Sigmoid colon (tissue), 7 donors: Measurements from ENCODE around the gene TMED6. TPM values are rescaled to one million over a fixed set of nuclear protein-coding genes. Genes with fewer than 3 reads are reported as not detected.

Experiments used
- DNase-seq: peaks from one replicate; pipeline ENCODE4 v3.0.0-alpha.2; 2019
- H3K27ac ChIP-seq, 4 donors: fragments of 200-600 bp; sonication (generic); one replicate each; pipeline ENCODE4 v1.5.1; 2016 to 2019; ENCODE audit warnings: mild to moderate bottlenecking in 1 of 4
- H3K27me3 ChIP-seq, 3 donors: fragments of 200-600 bp; sonication (generic); one replicate each; pipeline ENCODE4 v1.5.1; 2019; ENCODE audit warnings: mild to moderate bottlenecking in 1 of 3
- H3K36me3 ChIP-seq, 4 donors: fragments of 200-600 bp; sonication (generic); one replicate each; pipeline ENCODE4 v1.5.1; 2016 to 2019
- H3K4me1 ChIP-seq, 4 donors: fragments of 200-600 bp; sonication (generic); one replicate each; pipeline ENCODE4 v1.5.1; 2017 to 2019
- H3K4me3 ChIP-seq, 4 donors: fragments of 200-600 bp; sonication (generic); one replicate each; pipeline ENCODE4 v1.5.1; 2017 to 2019; ENCODE audit warnings: mild to moderate bottlenecking in 2 of 4, moderate library complexity in 1 of 4
- H3K9me3 ChIP-seq, 4 donors: fragments of 200-600 bp in 3 of 4; sonication (generic) in 3 of 4; one replicate each; pipeline versions ENCODE4 v1.5.1 to v1.6.1; 2013 to 2019
- CTCF ChIP-seq, 4 experiments: fragments of 450-650 bp in 3 of 4; fragments of 200-600 bp in 1 of 4; IDR thresholded peaks; one replicate each; pipeline ENCODE4 v1.5.1; 2016 to 2019; ENCODE audit warnings: antibody characterized with exemption in 4 of 4, mild to moderate bottlenecking in 3 of 4, moderate library complexity in 2 of 4
- EP300 ChIP-seq, 4 donors: sonication (generic); formaldehyde crosslinking; IDR thresholded peaks; one replicate each; pipeline ENCODE4 v1.6.1; 2017; ENCODE audit warnings: antibody characterized with exemption in 4 of 4
- POLR2A ChIP-seq, 2 donors: fragments of 450-650 bp; IDR thresholded peaks; one replicate each; pipeline ENCODE4 v1.6.1; 2016; ENCODE audit warnings: antibody characterized with exemption in 2 of 2, mild to moderate bottlenecking in 2 of 2, moderate library complexity in 2 of 2
- POLR2AphosphoS5 ChIP-seq, 4 donors: sonication (generic); formaldehyde crosslinking; IDR thresholded peaks; one replicate each; pipeline ENCODE4 v1.6.1; 2017; ENCODE audit warnings: antibody characterized with exemption in 4 of 4
- WGBS, 2 donors: extraction: QIAGEN DNeasy Blood & Tissue Kit; methylation state at CpG; one replicate each; pipeline ENCODE4 v1.1.7; 2013; 5-methylcytosine and 5-hydroxymethylcytosine counted together
- intact Hi-C: fragments of 100-400 bp; cut with DNase I; formaldehyde crosslinking; loops from one replicate; pipeline ENCODE4 v1.15.1; 2023
- polyA plus RNA-seq, 3 donors: library from polyadenylated mRNA; stranded (reverse); fragments of 200-250 nt; gene quantifications; one replicate each; pipeline ENCODE4 v1.2.3, GENCODE V29; 2013
- total RNA-seq, 4 donors: library from RNA; depleted of rRNA; stranded (reverse); fragments of >200 nt; gene quantifications; one replicate each; pipeline ENCODE4 v1.1.0, GENCODE V29; 2016
- donor health status: healthy with polysubstance abuse.
- donor health status: Bipolar disorder and iron deficiency.
- donor health status: healthy.

Gene TMED6
- total and polyA plus RNA-seq, 7 donors = 4.2 to 4.6 TPM; not detected in 5

GRCh38 chr16:69322343-69322742, 29.2 kb downstream of the TMED6 start:
- no peak overlapping the region for H3K4me3 ChIP-seq
- TF ChIP-seq CTCF (IDR thresholded peaks at IDR 0.05) (no peak), POLR2AphosphoS5 (IDR thresholded peaks at IDR 0.05) (no peak), EP300 (IDR thresholded peaks at IDR 0.05) (no peak), POLR2A (IDR thresholded peaks at IDR 0.05) (no peak)
- peaks cover 53 to 93% (median 67%) of the 10 kb centered on the region in 4 donors for H3K36me3 ChIP-seq
- peaks cover 0 to 20% (median 16%) of the 10 kb centered on the region in 4 donors for H3K4me1 ChIP-seq
- DNase-seq = no peak
- H3K9me3 ChIP-seq = no peaks in the 10 kb centered on the region
- H3K27me3 ChIP-seq = no peaks in the 10 kb centered on the region
- 93 to 94% methylated on average over 7 of the region's 7 CpGs for WGBS, 2 donors
- intact Hi-C loops = no loop called here
- H3K27ac ChIP-seq = no peak overlapping the region

GRCh38 chr16:69321080-69321479, 30.5 kb downstream of the TMED6 start:
- intact Hi-C loops = no loop called here
- Histone ChIP-seq H3K36me3 (peaks cover 58 to 99% (median 80%) of the 10 kb centered on the region in 4 donors), H3K4me3 (no peak overlapping the region), H3K27me3 (no peaks in the 10 kb centered on the region), H3K4me1 (peaks cover 0 to 9% (median 5%) of the 10 kb centered on the region in 4 donors), H3K27ac (no peak overlapping the region), H3K9me3 (no peaks in the 10 kb centered on the region)
- peak; percentile 44 for DNase-seq
- no peak for TF ChIP-seq EP300 (IDR thresholded peaks at IDR 0.05)
- no peak for TF ChIP-seq POLR2A (IDR thresholded peaks at IDR 0.05)
- no peak for TF ChIP-seq CTCF (IDR thresholded peaks at IDR 0.05)
- TF ChIP-seq POLR2AphosphoS5 (IDR thresholded peaks at IDR 0.05) = no peak
- 94% methylated on average over 22 of the region's 22 CpGs for WGBS, 2 donors

GRCh38 chr16:69320740-69321073, 30.9 kb downstream of the TMED6 start:
- H3K4me1 ChIP-seq = peaks cover 0 to 6% (median under 1%) of the 10 kb centered on the region in 4 donors
- TF ChIP-seq EP300 (IDR thresholded peaks at IDR 0.05) (no peak), CTCF (IDR thresholded peaks at IDR 0.05) (no peak), POLR2AphosphoS5 (IDR thresholded peaks at IDR 0.05) (no peak), POLR2A (IDR thresholded peaks at IDR 0.05) (no peak)
- intact Hi-C loops = no loop called here
- peaks cover 62 to 99% (median 84%) of the 10 kb centered on the region in 4 donors for H3K36me3 ChIP-seq
- no peaks in the 10 kb centered on the region for H3K9me3 ChIP-seq
- WGBS, 2 donors = 93% methylated on average over 13 of the region's 13 CpGs
- DNase-seq = peak; percentile 46
- H3K27ac ChIP-seq = no peak overlapping the region
- no peak overlapping the region for H3K4me3 ChIP-seq
- no peaks in the 10 kb centered on the region for H3K27me3 ChIP-seq

- Histone ChIP-seq H3K27ac (no peak overlapping the region), H3K4me1 (peaks cover 0 to 5% (median 0%) of the 10 kb centered on the region in 4 donors), H3K9me3 (no peaks in the 10 kb centered on the region), H3K36me3 (peaks cover 62 to 99% (median 85%) of the 10 kb centered on the region in 4 donors), H3K27me3 (no peaks in the 10 kb centered on the region), H3K4me3 (no peak overlapping the region)
- TF ChIP-seq POLR2AphosphoS5 (IDR thresholded peaks at IDR 0.05) (peak in 1 of 4 donors; percentile 5), EP300 (IDR thresholded peaks at IDR 0.05) (no peak)
- peak; percentile 55 for DNase-seq
- 92 to 93% methylated on average over 30 of the region's 30 CpGs for WGBS, 2 donors
- intact Hi-C loops = no loop called here
Observed at GRCh38 chr16:69319826-69320739, 31.5 kb downstream of the TMED6 start.

GRCh38 chr16:69319381-69319780, 32.2 kb downstream of the TMED6 start:
- DNase-seq = peak; percentile 43
- intact Hi-C loops = no loop called here
- WGBS, 2 donors = 93 to 94% methylated on average over 9 of the region's 9 CpGs

More at GRCh38 chr16:69319381-69319780, 32.2 kb downstream of the TMED6 start:
- Histone ChIP-seq H3K27ac (no peak overlapping the region), H3K36me3 (peaks cover 62 to 99% (median 78%) of the 10 kb centered on the region in 4 donors), H3K27me3 (no peaks in the 10 kb centered on the region), H3K4me3 (no peak overlapping the region), H3K4me1 (peaks cover 0 to 7% (median 0%) of the 10 kb centered on the region in 4 donors), H3K9me3 (no peaks in the 10 kb centered on the region)
- TF ChIP-seq POLR2A (IDR thresholded peaks at IDR 0.05) (no peak), CTCF (IDR thresholded peaks at IDR 0.05) (no peak), EP300 (IDR thresholded peaks at IDR 0.05) (no peak), POLR2AphosphoS5 (IDR thresholded peaks at IDR 0.05) (no peak)
